HepG2 (cell line): ENCODE measurements around the gene GNAI2. TPM values are rescaled to one million over a fixed set of nuclear protein-coding genes. Genes with fewer than 3 reads are reported as not detected.

Experiments
- ATAC-seq: fragments of 200-7000 bp; cut with Tn5 transposase; 3 replicates; pipeline ENCODE4 v1.9.1; 2020; ENCODE audit warnings: mild to moderate bottlenecking, moderate library complexity
- BruUV-seq: library from RNA; stranded (reverse); fragments of 400-500 nt; replicated peaks from 2 replicates; lab custom pipeline; 2021; lab: Mats Ljungman, UMichigan
- CTCF ChIA-PET: fragments of 300-600 bp; formaldehyde crosslinking; extraction: SDS; loops from one replicate; lab custom pipeline; 2021; ENCODE audit warnings: low total read pairs, inconsistent platforms, low intra/inter-chr PET ratio; lab: Yijun Ruan, JAX
- POLR2A ChIA-PET: fragments of 350-600 bp; sonication (Branson Sonifier 250); formaldehyde crosslinking; loops from one replicate; lab custom pipeline; 2020; ENCODE audit warnings: antibody characterized with exemption, inconsistent platforms; lab: Yijun Ruan, JAX
- DNase-seq: peaks from one replicate; pipeline ENCODE4 v3.0.0-alpha.2; 2015; ENCODE audit warnings: low spot score
- FAIRE-seq: peaks from 3 replicates; lab custom pipeline; 2011; peaks lifted over from hg19 to GRCh38; lab: Jason Lieb, UNC
- H2AFZ ChIP-seq: one replicate; pipeline ENCODE4 v1.6.1; 2011; ENCODE audit warnings: low read length, inconsistent platforms
- H3K27ac ChIP-seq: fragments of 300-600 bp; 3 replicates; pipeline ENCODE4 v1.8.0; 2011; ENCODE audit warnings: mixed run types, mild to moderate bottlenecking, mixed read lengths, low read length, inconsistent platforms; ENCODE audit not compliant: insufficient read depth; ENCODE audit errors: extremely low read length
- H3K27me3 ChIP-seq, 2 experiments: fragments of 200-600 bp in 1 of 2; 2 replicates in 1 of 2; 3 replicates in 1 of 2; pipeline versions ENCODE4 v1.6.0 to v1.8.0; 2011; ENCODE audit warnings: low read length in 2 of 2, mild to moderate bottlenecking in 2 of 2, moderate library complexity in 2 of 2, inconsistent platforms in 1 of 2; ENCODE audit not compliant: insufficient read depth in 2 of 2, control insufficient read depth in 1 of 2
- H3K36me3 ChIP-seq, 2 experiments: fragments of 200-600 bp in 1 of 2; replicated peaks in 1 of 2; 2 replicates in 1 of 2; 3 replicates in 1 of 2; pipeline versions ENCODE4 v1.5.1 to v1.8.0; 2011; ENCODE audit warnings: low read length in 2 of 2, inconsistent platforms in 1 of 2; ENCODE audit not compliant: insufficient read depth in 2 of 2, control insufficient read depth in 1 of 2
- H3K4me1 ChIP-seq: 2 replicates; pipeline ENCODE4 v1.5.1; 2012; ENCODE audit warnings: low read length, inconsistent platforms; ENCODE audit not compliant: insufficient read depth
- H3K4me2 ChIP-seq: 2 replicates; pipeline ENCODE4 v1.6.0; 2011; ENCODE audit warnings: low read depth, low read length, inconsistent platforms
- H3K4me3 ChIP-seq, 3 experiments: fragments of 200-600 bp in 1 of 3; sonication (generic), shearing (Covaris generic) in 1 of 3; replicated peaks in 1 of 3; 2 replicates each; pipeline ENCODE4 v1.5.1; 2011 to 2016; ENCODE audit warnings: low read length in 3 of 3, inconsistent platforms in 2 of 3, low read depth in 2 of 3, mild to moderate bottlenecking in 2 of 3, control low read depth in 1 of 3, mixed read lengths in 1 of 3; ENCODE audit not compliant: insufficient read depth in 1 of 3
- H3K79me2 ChIP-seq: one replicate; pipeline ENCODE4 v1.6.1; 2011; ENCODE audit warnings: low read length, inconsistent platforms; ENCODE audit not compliant: insufficient read depth
- H3K9ac ChIP-seq: 2 replicates; pipeline ENCODE4 v1.6.0; 2011; ENCODE audit warnings: mild to moderate bottlenecking, low read depth, low read length, inconsistent platforms; ENCODE audit not compliant: insufficient read depth
- H3K9me3 ChIP-seq: 2 replicates; pipeline ENCODE4 v1.5.1; 2012; ENCODE audit warnings: mild to moderate bottlenecking, low read length
- H4K20me1 ChIP-seq: 2 replicates; pipeline ENCODE4 v1.6.0; 2011; ENCODE audit warnings: inconsistent platforms, mild to moderate bottlenecking, low read length, moderate library complexity; ENCODE audit not compliant: insufficient read depth
- E2F5 ChIP-seq: sonication (generic); formaldehyde crosslinking; conservative IDR thresholded peaks from 2 replicates; pipeline ENCODE4 v1.4.0; 2020; ENCODE audit warnings: missing genetic modification reagents
- EED ChIP-seq: sonication (generic); formaldehyde crosslinking; IDR thresholded peaks from 2 replicates; pipeline ENCODE4 v1.5.0; 2020; ENCODE audit warnings: mild to moderate bottlenecking, missing genetic modification reagents
- FLYWCH1 ChIP-seq: sonication (generic); formaldehyde crosslinking; IDR thresholded peaks from 2 replicates; pipeline ENCODE4 v1.8.1; 2023; ENCODE audit warnings: mild to moderate bottlenecking, missing genetic modification reagents
- GZF1 ChIP-seq: sonication (generic); formaldehyde crosslinking; IDR thresholded peaks from 2 replicates; pipeline ENCODE4 v1.5.1; 2020; ENCODE audit warnings: mild to moderate bottlenecking, missing genetic modification reagents
- HOXA5 ChIP-seq: sonication (generic); formaldehyde crosslinking; IDR thresholded peaks from 2 replicates; pipeline ENCODE4 v1.4.0; 2020; ENCODE audit warnings: missing genetic modification reagents
- KDM1A ChIP-seq: IDR thresholded peaks from 2 replicates; pipeline ENCODE4 v1.6.1; 2016; ENCODE audit warnings: missing compliant biosample characterization
- KDM2A ChIP-seq: sonication (generic); formaldehyde crosslinking; IDR thresholded peaks from 2 replicates; pipeline ENCODE4 v1.4.0; 2020; ENCODE audit warnings: low read depth, missing genetic modification reagents, borderline replicate concordance
- SAP130 ChIP-seq: IDR thresholded peaks from 2 replicates; pipeline ENCODE4 v1.6.1; 2016; ENCODE audit warnings: low read depth
- SIN3A ChIP-seq: IDR thresholded peaks from 2 replicates; pipeline ENCODE4 v1.6.1; 2011; ENCODE audit warnings: low read depth, mild to moderate bottlenecking, control low read depth, low read length, borderline replicate concordance
- U2AF2 ChIP-seq: fragments of 200-400 bp; formaldehyde crosslinking; IDR thresholded peaks from 2 replicates; pipeline ENCODE4 v1.6.1; 2017; ENCODE audit warnings: low read depth, mild to moderate bottlenecking, low read length
- ZFP36L1 ChIP-seq: sonication (generic); formaldehyde crosslinking; IDR thresholded peaks from 2 replicates; pipeline ENCODE4 v1.8.0; 2022; ENCODE audit warnings: mild to moderate bottlenecking, missing genetic modification reagents, moderate library complexity
- ZNF280D ChIP-seq: sonication (generic); formaldehyde crosslinking; IDR thresholded peaks from 2 replicates; pipeline ENCODE4 v1.5.1; 2020; ENCODE audit warnings: mild to moderate bottlenecking, missing genetic modification reagents
- ZNF44 ChIP-seq: sonication (generic); formaldehyde crosslinking; IDR thresholded peaks from 2 replicates; pipeline ENCODE4 v1.5.1; 2020; ENCODE audit warnings: mild to moderate bottlenecking, missing genetic modification reagents
- ZSCAN12 ChIP-seq: sonication (generic); formaldehyde crosslinking; IDR thresholded peaks from 2 replicates; pipeline ENCODE4 v1.9.0; 2021; ENCODE audit warnings: mild to moderate bottlenecking, missing genetic modification reagents
- WGBS: methylation state at CpG from one replicate; pipeline ENCODE4 v1.1.6; 2017; ENCODE audit warnings: low lambda C conversion rate; 5-methylcytosine and 5-hydroxymethylcytosine counted together
- in situ Hi-C: cut with HindIII; loops from 2 replicates; pipeline ENCODE4 v1.10.0; 2017; ENCODE audit warnings: low pct_unique_long_range_greater_than_20kb; ENCODE audit not compliant: extremely low pct_ligation_motif_present
- intact Hi-C: fragments of 100-400 bp; cut with micrococcal nuclease; formaldehyde crosslinking; loops from one replicate; pipeline ENCODE4 v1.10.0; 2022; ENCODE audit not compliant: unreplicated experiment
- polyA plus RNA-seq, 8 experiments: library from polyadenylated mRNA; depleted of rRNA in 3 of 8; stranded (reverse) in 7 of 8; unstranded in 1 of 8; fragments of >200 nt; fragmentation: Illumina TruSeq in 4 of 8; extraction: Trizol in 4 of 8; gene quantifications; 2 replicates each; pipeline versions ENCODE4 v1.2.1 to v1.2.3, GENCODE V29; 2011 to 2016; ENCODE audit warnings: low read depth in 4 of 8, missing spikeins in 1 of 8, mixed read lengths in 1 of 8; ENCODE audit not compliant: insufficient read depth in 1 of 8
- total RNA-seq, 5 experiments: library from RNA; depleted of rRNA; stranded (reverse); fragments of >200 nt; fragmentation: Illumina TruSeq; extraction: Trizol; gene quantifications; 2 replicates each; pipeline ENCODE4 v1.2.3, GENCODE V29; 2016; ENCODE audit warnings: low read depth in 1 of 5
- TF ChIP-seq, protein P1 (sequence below), 2 experiments: IDR thresholded peaks; 2 replicates each; pipeline ENCODE4 v1.6.1; 2011 to 2012; ENCODE audit warnings: low read length in 2 of 2, borderline replicate concordance in 1 of 2, low read depth in 1 of 2, mild to moderate bottlenecking in 1 of 2, moderate library complexity in 1 of 2

GNAI2 gene
- total and polyA plus RNA-seq, 2 of the 13 experiments (the other 11 are each of a cell fraction or from before 2014, with no cell fraction given): 51.1 to 66.2 TPM

DNA sequence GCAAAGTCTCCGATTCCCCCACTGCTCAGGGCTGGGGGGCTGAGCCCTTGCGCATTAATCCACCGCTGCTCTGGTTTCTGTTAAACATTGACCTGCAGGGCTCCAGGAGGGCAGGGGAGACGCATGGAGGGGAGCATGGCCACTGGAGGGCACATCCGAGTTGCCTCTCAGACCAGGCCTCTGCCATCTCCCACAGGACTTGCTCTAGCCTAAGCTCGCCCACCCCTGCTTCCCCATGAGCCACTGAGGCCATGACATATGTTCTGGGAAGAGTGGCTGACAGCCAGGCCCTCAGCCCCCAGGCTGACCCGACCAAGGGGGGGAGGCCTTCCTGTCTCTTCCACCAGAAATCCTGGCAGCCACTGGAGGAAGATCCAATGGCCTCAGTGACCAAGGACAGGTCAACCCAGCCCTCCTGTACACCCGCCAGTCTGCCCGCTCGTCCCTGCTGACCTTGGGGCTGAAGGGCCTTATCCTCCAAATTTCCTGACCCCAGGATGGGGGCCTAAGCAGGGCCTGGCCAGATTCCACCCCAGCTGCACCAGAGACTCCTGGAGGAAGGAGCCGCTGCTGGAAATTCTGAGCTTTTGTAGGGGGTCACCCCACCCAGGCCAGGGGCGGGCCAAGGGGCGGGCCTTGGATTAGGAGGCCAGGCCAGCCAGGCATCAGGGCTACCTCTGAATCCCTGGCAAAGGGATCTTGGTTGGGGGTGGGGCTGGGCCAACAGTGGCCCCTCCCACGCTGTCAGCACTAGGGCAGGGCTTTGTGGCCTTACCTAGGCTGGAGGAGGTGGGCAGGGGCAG is 67.2 kb downstream of the GNAI2 start, which contains the start of gene HYAL1:
Gene HYAL1, minus strand, starts transcription at position 562 of the 803 bp plus-strand sequence. CDS start 618 bp downstream, outside the sequence.
- H3K4me3 ChIP-seq: peak within 1 kb of the TSS; percentile 67 to 91 (median 71)
- peaks cover 11% of the 10 kb centered on the region for H4K20me1 ChIP-seq
- 0% methylated on average over 4 of the region's 14 CpGs for WGBS
- no peaks in the 10 kb centered on the region; a peak in 1 of 5 replicates for H3K27me3 ChIP-seq
- peaks cover 36% of the 10 kb centered on the region for H3K79me2 ChIP-seq
- peak within 1 kb of the TSS; percentile 93 for H3K9ac ChIP-seq
- POLR2A ChIA-PET: interaction anchor here (0.9 to 7.9 kb wide), 16 partner anchors 11 to 288 kb away, joined by 3 to 222 read pairs (median 9); partner anchors contain the start of genes CYB561D2, GNAI2, HYAL2 and IFRD2
- intact Hi-C loops: loop anchor here (1.0 to 5.0 kb wide), 2 partner anchors 21 to 41 kb away; no protein-coding TSS in a partner anchor
- peaks cover 48% of the 10 kb centered on the region for H3K4me1 ChIP-seq
- H3K27ac ChIP-seq: peak within 1 kb of the TSS; percentile 96
- H3K9me3 ChIP-seq: peaks cover 6% of the 10 kb centered on the region
- in situ Hi-C loops: no loop called here
- peak; percentile 91 for DNase-seq
- TSS peak; percentile 84 for BruUV-seq
- peak; percentile 71 for ATAC-seq
- FAIRE-seq: peak; percentile 91
- H3K36me3 ChIP-seq: peaks cover 1 to 3% of the 10 kb centered on the region in 2 experiments; a peak in 2 of 5 replicates
- peak within 1 kb of the TSS; percentile 86 for H3K4me2 ChIP-seq
- no peak within 1 kb of the TSS for H2AFZ ChIP-seq
- CTCF ChIA-PET: interaction anchor here (1.9 to 2.5 kb wide), 2 partner anchors 19 to 21 kb away, joined by 14 to 15 read pairs; partner anchors contain the start of gene HYAL2
- TF ChIP-seq E2F5 (CRISPR knock-in tag) (peak; percentile 76), ZNF44 (CRISPR knock-in tag) (0 out of 2 replicates have a peak, but pooled peaks have one; percentile 13), KDM2A (CRISPR knock-in tag) (peak; percentile 44; the same call in 1 of the 2 replicates), HOXA5 (CRISPR knock-in tag) (peak; percentile 79), FLYWCH1 (CRISPR knock-in tag) (0 out of 2 replicates have a peak, but pooled peaks have one; percentile 78), SAP130 (peak; percentile 71), EED (CRISPR knock-in tag) (0 out of 2 replicates have a peak, but pooled peaks have one; percentile 57), ZNF280D (CRISPR knock-in tag) (peak; percentile 66; the same call in 1 of the 2 replicates), U2AF2 (no peak), SIN3A (peak; percentile 72; the same call in 1 of the 2 replicates), ZSCAN12 (peak; percentile 68; the same call in 1 of the 2 replicates), GZF1 (CRISPR knock-in tag) (no peak; the same call in 1 of the 2 replicates), ZFP36L1 (CRISPR knock-in tag) (peak; percentile 51; the same call in 1 of the 2 replicates), KDM1A (CRISPR knock-in tag) (peak; percentile 30; the same call in 1 of the 2 replicates)
- TF ChIP-seq, protein P1, sequence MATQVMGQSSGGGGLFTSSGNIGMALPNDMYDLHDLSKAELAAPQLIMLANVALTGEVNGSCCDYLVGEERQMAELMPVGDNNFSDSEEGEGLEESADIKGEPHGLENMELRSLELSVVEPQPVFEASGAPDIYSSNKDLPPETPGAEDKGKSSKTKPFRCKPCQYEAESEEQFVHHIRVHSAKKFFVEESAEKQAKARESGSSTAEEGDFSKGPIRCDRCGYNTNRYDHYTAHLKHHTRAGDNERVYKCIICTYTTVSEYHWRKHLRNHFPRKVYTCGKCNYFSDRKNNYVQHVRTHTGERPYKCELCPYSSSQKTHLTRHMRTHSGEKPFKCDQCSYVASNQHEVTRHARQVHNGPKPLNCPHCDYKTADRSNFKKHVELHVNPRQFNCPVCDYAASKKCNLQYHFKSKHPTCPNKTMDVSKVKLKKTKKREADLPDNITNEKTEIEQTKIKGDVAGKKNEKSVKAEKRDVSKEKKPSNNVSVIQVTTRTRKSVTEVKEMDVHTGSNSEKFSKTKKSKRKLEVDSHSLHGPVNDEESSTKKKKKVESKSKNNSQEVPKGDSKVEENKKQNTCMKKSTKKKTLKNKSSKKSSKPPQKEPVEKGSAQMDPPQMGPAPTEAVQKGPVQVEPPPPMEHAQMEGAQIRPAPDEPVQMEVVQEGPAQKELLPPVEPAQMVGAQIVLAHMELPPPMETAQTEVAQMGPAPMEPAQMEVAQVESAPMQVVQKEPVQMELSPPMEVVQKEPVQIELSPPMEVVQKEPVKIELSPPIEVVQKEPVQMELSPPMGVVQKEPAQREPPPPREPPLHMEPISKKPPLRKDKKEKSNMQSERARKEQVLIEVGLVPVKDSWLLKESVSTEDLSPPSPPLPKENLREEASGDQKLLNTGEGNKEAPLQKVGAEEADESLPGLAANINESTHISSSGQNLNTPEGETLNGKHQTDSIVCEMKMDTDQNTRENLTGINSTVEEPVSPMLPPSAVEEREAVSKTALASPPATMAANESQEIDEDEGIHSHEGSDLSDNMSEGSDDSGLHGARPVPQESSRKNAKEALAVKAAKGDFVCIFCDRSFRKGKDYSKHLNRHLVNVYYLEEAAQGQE (IDR thresholded peaks at IDR 0.05; ENCODE audit: borderline replicate concordance in 1 of 2, low read depth in 1 of 2, low read length in 2 of 2): 0 out of 4 replicates have a peak, but pooled peaks of 1 of the 2 experiments have one; percentile 56
